NCI-H82 treated with DMSO at 0.1 percent for 48 hours (cell line): ENCODE measurements around the gene PBX3.

ENCODE experiments used
- DNase-seq: peaks from one replicate; lab custom pipeline; 2025; ENCODE audit not compliant: unreplicated experiment; lab: John Stamatoyannopoulos, UW

The PBX3 gene

DNA sequence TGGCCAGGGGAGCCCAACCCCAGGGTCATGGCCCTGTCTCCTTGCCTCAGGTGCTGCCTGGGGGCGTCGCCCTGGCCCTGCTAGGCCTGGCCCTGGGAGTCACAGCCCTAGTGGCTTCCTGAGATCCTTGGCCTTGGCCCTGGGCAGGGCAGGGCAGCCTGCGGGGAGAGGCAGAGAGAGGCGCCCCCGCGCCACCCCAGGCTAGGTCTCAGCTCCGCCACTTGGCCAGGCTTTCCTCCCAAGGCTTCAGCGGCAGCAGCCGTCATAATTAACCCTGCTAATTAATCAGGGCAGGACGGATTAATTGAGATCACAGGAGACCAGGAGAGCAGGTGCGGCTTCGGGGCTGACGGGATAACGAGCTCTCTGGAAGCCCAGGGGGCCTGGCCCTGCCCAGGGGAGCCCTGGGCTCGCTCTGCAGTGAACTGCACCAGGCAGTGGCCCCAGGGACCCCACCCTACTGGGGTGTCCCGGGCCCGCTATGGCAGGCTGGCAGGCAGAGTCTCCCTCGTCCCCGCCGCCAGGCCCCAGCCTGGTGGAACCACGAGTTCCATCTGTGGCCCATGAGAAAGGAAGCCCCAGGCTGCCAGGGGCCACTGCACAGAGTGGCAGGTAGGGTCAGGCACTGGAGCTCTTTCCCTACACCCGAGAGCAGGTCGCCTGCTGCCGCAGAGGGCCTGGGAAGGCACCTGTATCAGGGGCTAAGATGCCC is 269.6 kb downstream of the PBX3 start:
- DNase-seq: peak; percentile 48
